ENCODE data around the gene SLC13A3. TPM values are rescaled to one million over a fixed set of nuclear protein-coding genes. Genes with fewer than 3 reads are reported as not detected.

The SLC13A3 gene
- total RNA-seq, 4 donors from 2014 or later: 0.20 to 2.8 (median 1.1) TPM

DNA sequence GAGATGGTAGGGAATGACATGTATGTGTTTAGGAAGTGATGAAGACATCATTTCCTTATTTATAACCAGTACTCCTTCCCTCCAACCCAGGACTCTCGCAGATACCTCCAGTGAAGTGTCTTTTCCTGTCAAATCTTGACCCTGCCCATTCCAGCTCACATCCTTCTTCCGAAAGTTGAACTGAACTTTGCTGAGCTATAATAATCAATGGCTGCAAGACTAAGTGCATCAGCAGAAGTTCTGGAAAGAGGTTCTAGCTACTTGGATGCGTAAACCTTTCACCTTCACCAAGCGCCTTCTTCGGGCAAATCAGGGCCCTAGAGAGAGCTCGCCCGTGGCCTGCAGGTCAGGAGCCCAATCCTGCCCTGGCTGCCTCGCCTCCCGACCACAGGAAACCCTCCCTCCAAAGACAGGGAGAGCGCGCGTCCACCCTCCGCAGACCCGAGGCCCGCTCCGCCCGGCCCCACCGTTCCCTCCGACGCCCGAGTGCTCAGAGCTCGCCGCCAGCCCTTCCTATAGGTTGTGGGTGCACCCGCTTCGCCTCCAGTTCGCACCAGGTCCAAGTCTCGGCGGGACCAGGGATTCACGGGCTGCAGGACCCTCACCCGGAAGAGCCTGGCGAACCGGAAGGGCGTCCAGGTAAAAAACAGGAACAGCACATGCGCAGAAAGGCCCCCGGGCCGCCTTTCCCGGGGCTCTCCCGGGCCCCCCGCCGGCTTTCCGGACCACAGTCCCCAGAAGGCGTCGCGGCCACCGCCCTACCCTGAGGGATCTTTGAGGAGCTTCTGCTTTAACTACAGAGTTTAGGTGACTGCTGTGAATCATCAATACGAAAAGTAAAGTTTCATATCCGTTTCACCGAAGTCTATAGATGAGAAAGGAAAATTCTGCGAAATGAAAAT, 138.1 kb downstream of the SLC13A3 start, which contains the start of gene ZNF334:
Gene ZNF334, minus strand, starts transcription at position 617 of the 902 bp plus-strand sequence. CDS start 1,457 bp downstream, outside the sequence.
- DNase-seq (peak in 1 of 2 donors; percentile 36), ATAC-seq (peak in 1 of 2 donors; percentile 62)
- peaks cover 0 to 14% (median 14%) of the 10 kb centered on the region in 3 donors for H3K27me3 ChIP-seq
- peak within 1 kb of the TSS in 1 of 4 donors; percentile 55 for H3K27ac ChIP-seq
- peak within 1 kb of the TSS; percentile 60 to 73 (median 68) for H3K4me3 ChIP-seq
- TF ChIP-seq, protein P1, sequence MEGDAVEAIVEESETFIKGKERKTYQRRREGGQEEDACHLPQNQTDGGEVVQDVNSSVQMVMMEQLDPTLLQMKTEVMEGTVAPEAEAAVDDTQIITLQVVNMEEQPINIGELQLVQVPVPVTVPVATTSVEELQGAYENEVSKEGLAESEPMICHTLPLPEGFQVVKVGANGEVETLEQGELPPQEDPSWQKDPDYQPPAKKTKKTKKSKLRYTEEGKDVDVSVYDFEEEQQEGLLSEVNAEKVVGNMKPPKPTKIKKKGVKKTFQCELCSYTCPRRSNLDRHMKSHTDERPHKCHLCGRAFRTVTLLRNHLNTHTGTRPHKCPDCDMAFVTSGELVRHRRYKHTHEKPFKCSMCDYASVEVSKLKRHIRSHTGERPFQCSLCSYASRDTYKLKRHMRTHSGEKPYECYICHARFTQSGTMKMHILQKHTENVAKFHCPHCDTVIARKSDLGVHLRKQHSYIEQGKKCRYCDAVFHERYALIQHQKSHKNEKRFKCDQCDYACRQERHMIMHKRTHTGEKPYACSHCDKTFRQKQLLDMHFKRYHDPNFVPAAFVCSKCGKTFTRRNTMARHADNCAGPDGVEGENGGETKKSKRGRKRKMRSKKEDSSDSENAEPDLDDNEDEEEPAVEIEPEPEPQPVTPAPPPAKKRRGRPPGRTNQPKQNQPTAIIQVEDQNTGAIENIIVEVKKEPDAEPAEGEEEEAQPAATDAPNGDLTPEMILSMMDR (IDR thresholded peaks at IDR 0.05 in 4 of 5, conservative IDR thresholded peaks at IDR 0.05 in 1 of 5): no peak
- TF ChIP-seq POLR2A (IDR thresholded peaks at IDR 0.05): no peak
- H3K9me3 ChIP-seq: no peaks in the 10 kb centered on the region
- peaks cover 0 to 4% of the 10 kb centered on the region in 2 donors for H3K4me1 ChIP-seq
- no peaks in the 10 kb centered on the region for H3K36me3 ChIP-seq
- intact Hi-C loops (cut with DNase I; ENCODE audit: low total_unique reads): no loop called here
- in situ Hi-C loops (cut with MboI; ENCODE audit: low sequenced_read_pairs in 4 of 4): no loop called here

DNA sequence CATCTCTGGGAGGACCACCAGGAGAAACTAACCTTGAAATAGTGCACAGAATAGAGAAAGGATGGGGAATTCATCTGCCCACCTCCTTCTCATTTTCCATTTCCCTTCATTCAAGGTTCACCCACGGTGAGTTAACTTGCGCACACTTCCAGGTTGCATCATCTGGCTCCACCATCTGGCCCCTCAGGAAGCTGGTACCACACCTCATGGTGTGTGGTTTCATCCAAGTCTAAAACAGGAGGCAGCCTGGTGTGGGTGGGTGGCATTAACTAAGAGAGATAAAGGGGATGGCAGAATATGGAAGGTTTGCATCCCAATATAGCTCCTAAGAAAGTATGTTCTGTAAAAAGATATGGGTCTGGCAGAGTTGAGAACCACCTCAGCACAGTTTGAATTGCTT, 141.7 kb downstream of the SLC13A3 start:
- in situ Hi-C loops (cut with MboI; ENCODE audit: low sequenced_read_pairs in 4 of 4) (no loop called here), intact Hi-C loops (cut with DNase I; ENCODE audit: low total_unique reads) (no loop called here)
- TF ChIP-seq, protein P1 (IDR thresholded peaks at IDR 0.05 in 4 of 5, conservative IDR thresholded peaks at IDR 0.05 in 1 of 5): no peak
- TF ChIP-seq POLR2A (IDR thresholded peaks at IDR 0.05): no peak
- Histone ChIP-seq H3K9me3 (no peaks in the 10 kb centered on the region), H3K4me3 (no peak overlapping the region), H3K4me1 (peaks cover 0 to 4% of the 10 kb centered on the region in 2 donors), H3K27me3 (peaks cover 0 to 7% (median 5%) of the 10 kb centered on the region in 3 donors), H3K36me3 (no peaks in the 10 kb centered on the region), H3K27ac (no peak overlapping the region)
- DNase-seq: no peak
- no peak for ATAC-seq

Other genes starting within 250 kb of the SLC13A3 start
- 10 to 100 TPM; 47.6 to 67.5 (median 53.6) TPM for gene ELMO2, start 244.8 kb downstream of the SLC13A3 start, total RNA-seq
- under 1 TPM in 2 of 4 donors, not detected in 2; 0.15 to 0.18 TPM for gene ZNF334, start 137.9 kb downstream of the SLC13A3 start, total RNA-seq
- not detected for gene OCSTAMP, start 100.8 kb downstream of the SLC13A3 start, total RNA-seq
- gene TP53RK, start 38.0 kb upstream of the SLC13A3 start, total RNA-seq: 10 to 100 TPM in 3 of 4 donors, 1 to 10 TPM in 1; 8.3 to 17.7 (median 10.9) TPM
- gene SLC2A10, start 58.2 kb upstream of the SLC13A3 start, total RNA-seq: 1 to 10 TPM in 3 of 4 donors, under 1 TPM in 1; 0.36 to 4.0 (median 2.4) TPM
- 1 to 10 TPM in 2 of 4 donors, under 1 TPM in 2; 0.60 to 4.0 (median 0.99) TPM for gene EYA2, start 243.4 kb upstream of the SLC13A3 start, total RNA-seq

Data from gastrocnemius medialis (tissue), 4 donors.